K562 (cell line): ENCODE data around the gene DIS3L2. TPM values are rescaled to one million over a fixed set of nuclear protein-coding genes. Genes with fewer than 3 reads are reported as not detected.

Source experiments
- CBFB ChIP-seq: sonication (generic); formaldehyde crosslinking; IDR thresholded peaks from 2 replicates; pipeline ENCODE4 v1.4.0; 2020; ENCODE audit warnings: mild to moderate bottlenecking, missing genetic modification reagents
- POLR2B ChIP-seq: fragments of 450-650 bp; IDR thresholded peaks from 2 replicates; pipeline ENCODE4 v1.6.1; 2018; ENCODE audit warnings: low read depth; ENCODE audit not compliant: partially characterized antibody
- TAF7 ChIP-seq: fragments of 450-650 bp; IDR thresholded peaks from 2 replicates; pipeline ENCODE4 v1.6.1; 2016; ENCODE audit warnings: missing genetic modification characterization, missing compliant biosample characterization
- ZC3H11A ChIP-seq: IDR thresholded peaks from 2 replicates; pipeline ENCODE4 v1.6.1; 2012; ENCODE audit warnings: low read depth, low read length, improper control_type of control experiment
- ZNF263 ChIP-seq: sonication (generic); formaldehyde crosslinking; IDR thresholded peaks from 2 replicates; pipeline ENCODE4 v1.8.0; 2022; ENCODE audit warnings: mild to moderate bottlenecking, missing genetic modification reagents, borderline replicate concordance
- ZNF780A ChIP-seq: fragments of 250-450 bp; sonication (Bioruptor Pico); IDR thresholded peaks from 2 replicates; pipeline ENCODE4 v1.5.0; 2021; ENCODE audit warnings: mild to moderate bottlenecking
- polyA plus RNA-seq, 8 experiments: library from polyadenylated mRNA; depleted of rRNA in 4 of 8; stranded (reverse) in 5 of 8; unstranded in 3 of 8; fragments of >200 nt; fragmentation: Nextera tagmentation in 2 of 8; fragmentation: Illumina TruSeq in 1 of 8; extraction: Ambion mirVana in 2 of 8; extraction: Trizol in 1 of 8; gene quantifications; 2 replicates each; pipeline versions ENCODE4 v1.2.1 to v1.2.3, GENCODE V29; 2011 to 2014; ENCODE audit warnings: inconsistent platforms in 1 of 8, missing spikeins in 1 of 8
- total RNA-seq, 7 experiments: library from RNA; depleted of rRNA in 6 of 7; stranded (reverse); fragments of >200 nt in 6 of 7; fragmentation: Illumina TruSeq in 2 of 7; extraction: Trizol in 2 of 7; gene quantifications; 2 replicates each; pipeline versions ENCODE4 v1.2.1 to v1.2.3, GENCODE V29; 2011 to 2021; ENCODE audit warnings: low replicate concordance in 1 of 7
- TF ChIP-seq, protein P1 (sequence below): sonication (generic); formaldehyde crosslinking; IDR thresholded peaks from 2 replicates; pipeline ENCODE4 v1.8.0; 2022; ENCODE audit warnings: mild to moderate bottlenecking, missing genetic modification reagents
- TF ChIP-seq, protein P2 (sequence below): fragments of 450-650 bp; conservative IDR thresholded peaks from 2 replicates; pipeline ENCODE4 v1.6.1; 2016; ENCODE audit warnings: missing genetic modification characterization, low read depth, mild to moderate bottlenecking, missing compliant biosample characterization, moderate library complexity

Gene DIS3L2
- total and polyA plus RNA-seq, 9 of the 15 experiments (the other 6 are each of a cell fraction or from before 2014, with no cell fraction given): 1.5 to 19.2 (median 11.2) TPM

DNA sequence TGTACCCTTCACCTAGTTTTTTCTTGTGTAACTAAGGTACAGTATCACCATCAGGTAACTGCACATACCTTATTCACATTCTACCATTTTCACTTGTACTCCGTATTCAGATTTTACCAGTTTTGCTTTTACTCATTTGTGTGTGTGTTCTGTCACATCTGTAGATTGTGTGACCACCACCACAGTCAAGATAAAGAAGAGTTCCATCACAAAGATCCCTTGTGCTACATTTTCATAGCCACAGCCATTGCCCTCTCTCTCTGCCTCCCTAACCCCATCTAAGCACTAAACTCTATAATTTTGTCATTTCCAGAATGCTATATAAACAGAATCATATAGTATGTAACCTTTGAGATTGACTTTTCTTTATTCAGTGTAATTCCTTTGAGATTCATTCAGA is 23.5 kb downstream of the DIS3L2 start (continued):
- TF ChIP-seq, protein P1, sequence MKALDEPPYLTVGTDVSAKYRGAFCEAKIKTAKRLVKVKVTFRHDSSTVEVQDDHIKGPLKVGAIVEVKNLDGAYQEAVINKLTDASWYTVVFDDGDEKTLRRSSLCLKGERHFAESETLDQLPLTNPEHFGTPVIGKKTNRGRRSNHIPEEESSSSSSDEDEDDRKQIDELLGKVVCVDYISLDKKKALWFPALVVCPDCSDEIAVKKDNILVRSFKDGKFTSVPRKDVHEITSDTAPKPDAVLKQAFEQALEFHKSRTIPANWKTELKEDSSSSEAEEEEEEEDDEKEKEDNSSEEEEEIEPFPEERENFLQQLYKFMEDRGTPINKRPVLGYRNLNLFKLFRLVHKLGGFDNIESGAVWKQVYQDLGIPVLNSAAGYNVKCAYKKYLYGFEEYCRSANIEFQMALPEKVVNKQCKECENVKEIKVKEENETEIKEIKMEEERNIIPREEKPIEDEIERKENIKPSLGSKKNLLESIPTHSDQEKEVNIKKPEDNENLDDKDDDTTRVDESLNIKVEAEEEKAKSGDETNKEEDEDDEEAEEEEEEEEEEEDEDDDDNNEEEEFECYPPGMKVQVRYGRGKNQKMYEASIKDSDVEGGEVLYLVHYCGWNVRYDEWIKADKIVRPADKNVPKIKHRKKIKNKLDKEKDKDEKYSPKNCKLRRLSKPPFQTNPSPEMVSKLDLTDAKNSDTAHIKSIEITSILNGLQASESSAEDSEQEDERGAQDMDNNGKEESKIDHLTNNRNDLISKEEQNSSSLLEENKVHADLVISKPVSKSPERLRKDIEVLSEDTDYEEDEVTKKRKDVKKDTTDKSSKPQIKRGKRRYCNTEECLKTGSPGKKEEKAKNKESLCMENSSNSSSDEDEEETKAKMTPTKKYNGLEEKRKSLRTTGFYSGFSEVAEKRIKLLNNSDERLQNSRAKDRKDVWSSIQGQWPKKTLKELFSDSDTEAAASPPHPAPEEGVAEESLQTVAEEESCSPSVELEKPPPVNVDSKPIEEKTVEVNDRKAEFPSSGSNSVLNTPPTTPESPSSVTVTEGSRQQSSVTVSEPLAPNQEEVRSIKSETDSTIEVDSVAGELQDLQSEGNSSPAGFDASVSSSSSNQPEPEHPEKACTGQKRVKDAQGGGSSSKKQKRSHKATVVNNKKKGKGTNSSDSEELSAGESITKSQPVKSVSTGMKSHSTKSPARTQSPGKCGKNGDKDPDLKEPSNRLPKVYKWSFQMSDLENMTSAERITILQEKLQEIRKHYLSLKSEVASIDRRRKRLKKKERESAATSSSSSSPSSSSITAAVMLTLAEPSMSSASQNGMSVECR (CRISPR knock-in tag): no peak
- TF ChIP-seq, protein P2, sequence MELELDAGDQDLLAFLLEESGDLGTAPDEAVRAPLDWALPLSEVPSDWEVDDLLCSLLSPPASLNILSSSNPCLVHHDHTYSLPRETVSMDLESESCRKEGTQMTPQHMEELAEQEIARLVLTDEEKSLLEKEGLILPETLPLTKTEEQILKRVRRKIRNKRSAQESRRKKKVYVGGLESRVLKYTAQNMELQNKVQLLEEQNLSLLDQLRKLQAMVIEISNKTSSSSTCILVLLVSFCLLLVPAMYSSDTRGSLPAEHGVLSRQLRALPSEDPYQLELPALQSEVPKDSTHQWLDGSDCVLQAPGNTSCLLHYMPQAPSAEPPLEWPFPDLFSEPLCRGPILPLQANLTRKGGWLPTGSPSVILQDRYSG: no peak
- TF ChIP-seq ZNF780A (CRISPR knock-in tag) (no peak), ZNF263 (CRISPR knock-in tag) (no peak), ZC3H11A (no peak), CBFB (CRISPR knock-in tag) (no peak), TAF7 (tag) (no peak), POLR2B (no peak)
